Transverse colon (tissue), 4 donors: ENCODE measurements around the gene NXNL2. TPM values are rescaled to one million over a fixed set of nuclear protein-coding genes. Genes with fewer than 3 reads are reported as not detected.

ENCODE experiments used
- DNase-seq: peaks from one replicate; pipeline ENCODE4 v3.0.0-alpha.2; 2019
- H3K27ac ChIP-seq, 4 donors: fragments of 200-600 bp; sonication (generic); 2 replicates each; pipeline ENCODE4 v1.5.1; 2016 to 2018; ENCODE audit warnings: inconsistent platforms in 4 of 4
- H3K27me3 ChIP-seq: fragments of 200-600 bp; sonication (generic); 2 replicates; pipeline ENCODE4 v1.5.1; 2017; ENCODE audit warnings: inconsistent platforms
- H3K36me3 ChIP-seq, 4 donors: fragments of 200-600 bp; sonication (generic); 2 replicates each; pipeline ENCODE4 v1.5.1; 2017 to 2019; ENCODE audit warnings: inconsistent platforms in 4 of 4
- H3K4me1 ChIP-seq, 4 donors: fragments of 200-600 bp; sonication (generic); 2 replicates each; pipeline ENCODE4 v1.5.1; 2017 to 2020; ENCODE audit warnings: inconsistent platforms in 4 of 4
- H3K4me3 ChIP-seq, 4 donors: fragments of 200-600 bp; sonication (generic); 1 replicate in 1 of 4; 2 replicates in 3 of 4; pipeline versions ENCODE4 v1.5.1 to v1.6.1; 2017 to 2019; ENCODE audit warnings: inconsistent platforms in 4 of 4
- H3K9me3 ChIP-seq, 2 donors: fragments of 200-600 bp; sonication (generic); 2 replicates each; pipeline ENCODE4 v1.5.1; 2017 to 2019; ENCODE audit warnings: inconsistent platforms in 2 of 2
- EP300 ChIP-seq: sonication (generic); formaldehyde crosslinking; IDR thresholded peaks from one replicate; pipeline ENCODE4 v1.6.1; 2017; ENCODE audit warnings: antibody characterized with exemption, low read depth
- POLR2A ChIP-seq: fragments of 450-650 bp; IDR thresholded peaks from one replicate; pipeline ENCODE4 v1.6.1; 2016; ENCODE audit warnings: antibody characterized with exemption, mild to moderate bottlenecking, moderate library complexity
- POLR2AphosphoS5 ChIP-seq, 3 donors: sonication (generic); formaldehyde crosslinking; IDR thresholded peaks; one replicate each; pipeline ENCODE4 v1.6.1; 2016; ENCODE audit warnings: antibody characterized with exemption in 3 of 3
- WGBS, 2 donors: methylation state at CpG; one replicate each; pipeline ENCODE4 v1.1.5; 2018; ENCODE audit warnings: low coverage in 1 of 2; 5-methylcytosine and 5-hydroxymethylcytosine counted together
- in situ Hi-C, 4 donors: fragments of 200-750 bp; cut with MboI; loops; one replicate each; pipeline versions ENCODE4 v1.15.0 to v1.15.1; 2017; ENCODE audit warnings: low sequenced_read_pairs in 3 of 4, low pct_ligation_motif_present in 1 of 4, low pct_unique_long_range_greater_than_20kb in 1 of 4
- intact Hi-C: fragments of 100-400 bp; cut with DNase I; formaldehyde crosslinking; loops from one replicate; pipeline ENCODE4 v1.15.1; 2023; ENCODE audit warnings: low total_unique reads
- total RNA-seq, 4 donors: library from RNA; depleted of rRNA; stranded (reverse); fragments of >200 nt; gene quantifications; one replicate each; pipeline ENCODE4 v1.1.0, GENCODE V29; 2016
- TF ChIP-seq, protein P1 (sequence below), 5 experiments: fragments of 200-600 bp in 3 of 5; fragments of 450-650 bp in 2 of 5; sonication (generic) in 3 of 5; IDR thresholded peaks; 1 replicate in 2 of 5; 2 replicates in 3 of 5; pipeline ENCODE4 v1.5.1; 2016 to 2017; ENCODE audit warnings: antibody characterized with exemption in 5 of 5, inconsistent platforms in 3 of 5, mild to moderate bottlenecking in 2 of 5, moderate library complexity in 1 of 5

The NXNL2 gene
- total RNA-seq, 4 donors from 2014 or later, result not detected

DNA sequence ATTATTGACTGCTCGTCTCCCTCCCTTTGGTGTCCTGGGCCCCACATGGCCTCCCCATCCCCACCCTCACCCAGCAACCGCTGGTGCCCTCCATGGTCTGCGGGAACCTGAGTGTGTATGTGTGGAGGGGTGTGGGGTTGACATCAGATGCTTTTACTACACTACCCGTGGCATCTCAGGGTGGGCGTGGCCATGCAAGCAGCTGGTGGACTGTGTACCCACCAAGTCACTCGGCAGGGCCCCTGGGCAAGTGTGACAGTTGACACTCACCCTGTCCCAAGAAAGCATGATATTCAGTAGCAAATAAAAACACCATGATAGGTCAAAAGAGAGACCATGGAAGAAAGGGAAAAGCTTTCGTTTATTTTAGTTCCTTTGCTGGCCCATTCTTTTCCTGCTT, 7.4 kb upstream of the NXNL2 start:
- Histone ChIP-seq H3K27me3 (peaks cover 14% of the 10 kb centered on the region), H3K4me3 (no peak overlapping the region), H3K36me3 (no peaks in the 10 kb centered on the region), H3K9me3 (no peaks in the 10 kb centered on the region), H3K4me1 (peaks cover 0 to 3% (median 0%) of the 10 kb centered on the region in 4 donors), H3K27ac (peak overlapping the region in 1 of 4 donors; percentile 3)
- intact Hi-C loops (no loop called here), in situ Hi-C loops (no loop called here)
- WGBS, 2 donors, result 62 to 68% methylated on average over 5 to 7 of the region's 7 CpGs
- TF ChIP-seq POLR2AphosphoS5 (IDR thresholded peaks at IDR 0.05) (no peak), EP300 (no peak), POLR2A (no peak)
- TF ChIP-seq, protein P1, sequence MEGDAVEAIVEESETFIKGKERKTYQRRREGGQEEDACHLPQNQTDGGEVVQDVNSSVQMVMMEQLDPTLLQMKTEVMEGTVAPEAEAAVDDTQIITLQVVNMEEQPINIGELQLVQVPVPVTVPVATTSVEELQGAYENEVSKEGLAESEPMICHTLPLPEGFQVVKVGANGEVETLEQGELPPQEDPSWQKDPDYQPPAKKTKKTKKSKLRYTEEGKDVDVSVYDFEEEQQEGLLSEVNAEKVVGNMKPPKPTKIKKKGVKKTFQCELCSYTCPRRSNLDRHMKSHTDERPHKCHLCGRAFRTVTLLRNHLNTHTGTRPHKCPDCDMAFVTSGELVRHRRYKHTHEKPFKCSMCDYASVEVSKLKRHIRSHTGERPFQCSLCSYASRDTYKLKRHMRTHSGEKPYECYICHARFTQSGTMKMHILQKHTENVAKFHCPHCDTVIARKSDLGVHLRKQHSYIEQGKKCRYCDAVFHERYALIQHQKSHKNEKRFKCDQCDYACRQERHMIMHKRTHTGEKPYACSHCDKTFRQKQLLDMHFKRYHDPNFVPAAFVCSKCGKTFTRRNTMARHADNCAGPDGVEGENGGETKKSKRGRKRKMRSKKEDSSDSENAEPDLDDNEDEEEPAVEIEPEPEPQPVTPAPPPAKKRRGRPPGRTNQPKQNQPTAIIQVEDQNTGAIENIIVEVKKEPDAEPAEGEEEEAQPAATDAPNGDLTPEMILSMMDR (IDR thresholded peaks at IDR 0.05), result no peak
- no peak for DNase-seq

DNA sequence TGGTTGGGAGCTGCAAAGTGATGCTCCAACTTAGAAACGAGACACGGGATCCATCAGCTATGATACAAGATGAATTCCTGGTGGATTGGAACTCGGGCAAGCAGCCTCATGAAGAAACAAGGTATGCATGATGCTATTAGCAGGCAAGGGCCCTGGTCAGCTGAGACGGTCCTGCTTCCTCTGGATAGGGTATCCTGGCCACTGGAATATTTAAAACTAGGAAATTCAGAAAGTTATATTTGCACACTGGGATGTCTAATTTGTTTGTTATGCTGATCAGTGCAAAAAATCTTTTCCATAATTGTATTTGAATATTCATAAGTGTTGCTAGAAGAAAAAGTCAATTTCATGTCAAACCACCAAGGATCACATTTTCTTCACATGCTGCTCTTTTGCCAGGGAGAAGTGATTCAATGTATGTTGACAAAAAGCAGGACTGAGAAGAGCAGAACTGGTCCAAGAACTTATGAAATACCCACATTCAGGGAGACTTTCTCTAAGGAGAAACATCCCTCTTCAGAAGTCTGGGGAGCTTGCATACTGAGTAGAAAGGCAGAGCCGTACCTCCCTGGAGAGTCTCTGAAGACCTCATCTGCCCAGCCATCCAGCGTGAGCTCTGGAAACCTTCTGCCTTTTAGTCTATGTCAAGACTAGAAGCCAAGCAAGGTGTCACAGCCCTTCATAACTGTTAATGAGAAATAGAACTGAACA, 6.7 kb upstream of the NXNL2 start:
- 72 to 87% methylated on average over 4 to 6 of the region's 6 CpGs for WGBS, 2 donors

DNA sequence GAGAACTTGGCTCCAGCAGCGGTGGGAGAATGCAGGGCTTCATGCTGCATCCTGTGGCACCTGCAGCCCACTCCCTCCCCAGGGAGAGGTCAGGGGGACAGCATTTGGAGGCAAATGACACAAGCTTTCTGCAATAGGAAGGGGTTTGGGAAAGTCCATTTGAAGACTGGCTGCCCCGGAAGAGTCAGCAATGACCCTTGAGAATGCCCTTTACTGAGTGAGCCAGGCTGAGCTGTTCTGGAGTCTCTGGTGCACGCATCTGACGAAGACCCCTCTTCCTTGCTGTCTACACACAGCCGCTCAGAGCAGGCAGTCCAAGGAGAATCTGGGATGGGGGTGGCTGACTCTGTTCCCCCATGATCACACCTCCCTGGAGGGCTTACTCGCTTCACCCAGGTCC, 5.5 kb upstream of the NXNL2 start:
- H3K4me1 ChIP-seq, result peaks cover 0 to 3% (median under 1%) of the 10 kb centered on the region in 4 donors
- no peak for DNase-seq
- peaks cover 20% of the 10 kb centered on the region for H3K27me3 ChIP-seq
- H3K9me3 ChIP-seq, result no peaks in the 10 kb centered on the region
- WGBS, 2 donors, result 91% methylated on average over 6 of the region's 6 CpGs; no CpG with 5 or more reads in 1 of the 2 donors
- intact Hi-C loops (no loop called here), in situ Hi-C loops (no loop called here)
- TF ChIP-seq POLR2A (no peak), EP300 (no peak), POLR2AphosphoS5 (IDR thresholded peaks at IDR 0.05) (no peak)
- TF ChIP-seq, protein P1 (IDR thresholded peaks at IDR 0.05), result no peak
- no peak overlapping the region for H3K4me3 ChIP-seq
- no peaks in the 10 kb centered on the region for H3K36me3 ChIP-seq
- H3K27ac ChIP-seq, result peak overlapping the region in 1 of 4 donors; percentile 17

More for the DNA sequence above, 6.7 kb upstream of the NXNL2 start:
- intact Hi-C loops, result no loop called here
- Histone ChIP-seq H3K4me1 (peaks cover 0 to 3% (median 0%) of the 10 kb centered on the region in 4 donors), H3K27ac (peak overlapping the region in 1 of 4 donors; percentile 53), H3K27me3 (peaks cover 20% of the 10 kb centered on the region), H3K4me3 (no peak overlapping the region), H3K9me3 (no peaks in the 10 kb centered on the region), H3K36me3 (no peaks in the 10 kb centered on the region)
- in situ Hi-C loops, result no loop called here
- DNase-seq, result no peak
- no peak for TF ChIP-seq POLR2A
- TF ChIP-seq EP300, result no peak
- no peak for TF ChIP-seq POLR2AphosphoS5 (IDR thresholded peaks at IDR 0.05)
- TF ChIP-seq, protein P1 (IDR thresholded peaks at IDR 0.05), result no peak

DNA sequence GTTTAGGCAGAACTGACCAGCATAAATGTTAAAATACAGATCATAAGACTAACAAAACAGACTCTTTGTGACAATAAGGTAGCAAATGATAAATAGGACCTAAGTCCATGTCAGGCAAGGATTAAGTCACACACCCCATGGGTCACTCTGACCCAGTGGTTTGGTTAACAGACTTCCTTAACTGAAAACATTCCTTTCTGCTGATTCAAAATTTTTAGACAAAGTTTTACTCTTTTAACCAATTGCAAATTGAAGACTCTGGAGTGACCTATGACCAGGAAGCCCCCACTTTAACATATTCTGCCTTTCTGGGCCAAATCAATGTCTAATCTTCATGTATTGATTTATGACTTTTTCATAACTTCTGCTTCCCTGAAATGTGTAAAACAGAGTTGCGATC, 4.9 kb upstream of the NXNL2 start:
- peak overlapping the region in 1 of 4 donors; percentile 17 for H3K27ac ChIP-seq
- no peak for DNase-seq

More for the DNA sequence above, 4.9 kb upstream of the NXNL2 start:
- peaks cover 2 to 9% (median 5%) of the 10 kb centered on the region in 4 donors for H3K4me1 ChIP-seq
- no peak overlapping the region for H3K4me3 ChIP-seq
- no peaks in the 10 kb centered on the region for H3K36me3 ChIP-seq
- peaks cover 25% of the 10 kb centered on the region for H3K27me3 ChIP-seq
- 48 to 80% methylated on average over 1 of the region's 1 CpG for WGBS, 2 donors
- intact Hi-C loops (loop anchor here (1.0 kb wide), 1 partner anchor 29 kb away; no protein-coding TSS in a partner anchor), in situ Hi-C loops (no loop called here)
- no peaks in the 10 kb centered on the region for H3K9me3 ChIP-seq
- no peak for TF ChIP-seq EP300
- TF ChIP-seq POLR2A, result no peak
- no peak for TF ChIP-seq POLR2AphosphoS5 (IDR thresholded peaks at IDR 0.05)
- TF ChIP-seq, protein P1 (IDR thresholded peaks at IDR 0.05), result no peak
